Measurements from ENCODE around the gene CDC14A.

DNA sequence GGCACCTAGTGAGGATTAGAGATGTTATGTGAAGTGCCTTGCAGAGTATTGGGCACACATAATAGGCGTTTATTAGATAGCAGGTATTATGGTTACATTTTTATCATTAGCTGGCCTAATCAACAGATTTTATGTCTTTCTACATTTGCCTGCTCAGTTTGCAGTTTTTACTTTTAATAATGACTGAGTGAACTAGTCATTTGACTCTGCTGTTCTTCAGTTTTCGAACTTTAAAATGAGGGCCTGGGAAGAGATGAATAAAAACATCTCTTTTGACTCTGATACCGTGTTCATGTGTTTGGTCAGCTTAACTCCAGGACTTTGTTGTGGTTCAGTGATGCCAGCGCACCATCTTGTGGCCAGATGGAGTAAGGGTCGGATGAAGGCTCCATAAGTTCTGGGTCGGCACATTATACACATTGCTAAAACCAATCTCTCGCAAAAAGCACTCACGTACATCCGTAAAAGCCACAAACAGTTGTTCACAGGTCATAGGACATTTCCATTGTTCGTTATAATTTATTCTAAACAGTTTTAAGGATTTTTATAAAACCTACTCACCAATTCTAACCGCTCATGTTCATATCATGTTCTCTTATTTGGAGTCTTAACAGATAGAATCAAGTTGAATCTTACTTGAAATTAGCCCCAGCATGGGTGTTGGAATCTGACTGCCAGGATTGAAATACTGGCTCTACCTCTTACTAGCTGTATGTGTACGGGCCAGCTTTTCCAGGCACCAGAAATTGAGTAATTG, 107.2 kb downstream of the CDC14A start:
- TF ChIP-seq, protein P1, sequence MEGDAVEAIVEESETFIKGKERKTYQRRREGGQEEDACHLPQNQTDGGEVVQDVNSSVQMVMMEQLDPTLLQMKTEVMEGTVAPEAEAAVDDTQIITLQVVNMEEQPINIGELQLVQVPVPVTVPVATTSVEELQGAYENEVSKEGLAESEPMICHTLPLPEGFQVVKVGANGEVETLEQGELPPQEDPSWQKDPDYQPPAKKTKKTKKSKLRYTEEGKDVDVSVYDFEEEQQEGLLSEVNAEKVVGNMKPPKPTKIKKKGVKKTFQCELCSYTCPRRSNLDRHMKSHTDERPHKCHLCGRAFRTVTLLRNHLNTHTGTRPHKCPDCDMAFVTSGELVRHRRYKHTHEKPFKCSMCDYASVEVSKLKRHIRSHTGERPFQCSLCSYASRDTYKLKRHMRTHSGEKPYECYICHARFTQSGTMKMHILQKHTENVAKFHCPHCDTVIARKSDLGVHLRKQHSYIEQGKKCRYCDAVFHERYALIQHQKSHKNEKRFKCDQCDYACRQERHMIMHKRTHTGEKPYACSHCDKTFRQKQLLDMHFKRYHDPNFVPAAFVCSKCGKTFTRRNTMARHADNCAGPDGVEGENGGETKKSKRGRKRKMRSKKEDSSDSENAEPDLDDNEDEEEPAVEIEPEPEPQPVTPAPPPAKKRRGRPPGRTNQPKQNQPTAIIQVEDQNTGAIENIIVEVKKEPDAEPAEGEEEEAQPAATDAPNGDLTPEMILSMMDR (conservative IDR thresholded peaks at IDR 0.05 in 1 of 2, IDR thresholded peaks at IDR 0.05 in 1 of 2; ENCODE audit: extremely low read depth in 1 of 2, insufficient read depth in 1 of 2, low read depth in 1 of 2, low read length in 2 of 2): peak; percentile 91
- no peak for TF ChIP-seq EZH2 (IDR thresholded peaks at IDR 0.05; ENCODE audit: borderline replicate concordance, low read length)
